ENCODE data around the gene BET1.

- TF ChIP-seq EZH2 (IDR thresholded peaks at IDR 0.05; ENCODE audit: borderline replicate concordance, low read depth, low read length, severe bottlenecking) (no peak), CTCF (IDR thresholded peaks at IDR 0.05; ENCODE audit: borderline replicate concordance, extremely low read depth, low read length, poor library complexity, severe bottlenecking) (no peak)
Measured at GRCh38 chr7:93968911-93969620, 35.1 kb downstream of the BET1 start.
